GM23338 (cell line): Measurements from ENCODE around the gene TMEM163.

ENCODE experiments used
- CREB1 ChIP-seq: fragments of 250-450 bp; sonication (Bioruptor Pico); IDR thresholded peaks from 2 replicates; pipeline ENCODE4 v1.5.0; 2020; ENCODE audit warnings: low read depth, mild to moderate bottlenecking, moderate library complexity
- EZH2 ChIP-seq: fragments of 200-600 bp; sonication (generic); IDR thresholded peaks from one replicate; pipeline ENCODE4 v1.8.0; 2017; ENCODE audit warnings: antibody characterized with exemption, mild to moderate bottlenecking, low read depth; ENCODE audit not compliant: unreplicated experiment
- EZH2phosphoT487 ChIP-seq: fragments of 200-600 bp; sonication (generic); IDR thresholded peaks from one replicate; pipeline ENCODE4 v1.8.1; 2018; ENCODE audit warnings: antibody characterized with exemption; ENCODE audit not compliant: unreplicated experiment
- JUNB ChIP-seq: IDR thresholded peaks from one replicate; pipeline ENCODE4 v1.6.1; 2016; ENCODE audit warnings: antibody characterized with exemption; ENCODE audit not compliant: unreplicated experiment
- NANOG ChIP-seq: IDR thresholded peaks from 2 replicates; pipeline ENCODE4 v1.6.1; 2016; ENCODE audit warnings: antibody characterized with exemption, borderline replicate concordance
- POLR2AphosphoS5 ChIP-seq: IDR thresholded peaks from 2 replicates; pipeline ENCODE4 v1.6.1; 2016; ENCODE audit warnings: antibody characterized with exemption, low read depth
- ZNF114 ChIP-seq: fragments of 250-450 bp; sonication (Bioruptor Pico); IDR thresholded peaks from 2 replicates; pipeline ENCODE4 v1.5.0; 2020; ENCODE audit warnings: mild to moderate bottlenecking, moderate library complexity
- ZNF331 ChIP-seq: fragments of 250-450 bp; sonication (Bioruptor Pico); IDR thresholded peaks from 2 replicates; pipeline ENCODE4 v1.5.0; 2020; ENCODE audit warnings: low read depth, mild to moderate bottlenecking, moderate library complexity
- TF ChIP-seq, protein P1 (sequence below), 2 experiments: fragments of 200-600 bp in 1 of 2; sonication (generic) in 1 of 2; conservative IDR thresholded peaks; 2 replicates each; pipeline versions ENCODE4 v1.5.1 to v1.6.1; 2016 to 2017; ENCODE audit warnings: antibody characterized with exemption in 2 of 2, low read depth in 2 of 2, mild to moderate bottlenecking in 2 of 2, moderate library complexity in 1 of 2
- TF ChIP-seq, protein P2 (sequence below): IDR thresholded peaks from one replicate; pipeline ENCODE4 v1.6.1; 2018; ENCODE audit warnings: antibody characterized with exemption; ENCODE audit not compliant: unreplicated experiment
- TF ChIP-seq, protein P3 (sequence below): IDR thresholded peaks from 2 replicates; pipeline ENCODE4 v1.6.1; 2016; ENCODE audit warnings: antibody characterized with exemption

DNA sequence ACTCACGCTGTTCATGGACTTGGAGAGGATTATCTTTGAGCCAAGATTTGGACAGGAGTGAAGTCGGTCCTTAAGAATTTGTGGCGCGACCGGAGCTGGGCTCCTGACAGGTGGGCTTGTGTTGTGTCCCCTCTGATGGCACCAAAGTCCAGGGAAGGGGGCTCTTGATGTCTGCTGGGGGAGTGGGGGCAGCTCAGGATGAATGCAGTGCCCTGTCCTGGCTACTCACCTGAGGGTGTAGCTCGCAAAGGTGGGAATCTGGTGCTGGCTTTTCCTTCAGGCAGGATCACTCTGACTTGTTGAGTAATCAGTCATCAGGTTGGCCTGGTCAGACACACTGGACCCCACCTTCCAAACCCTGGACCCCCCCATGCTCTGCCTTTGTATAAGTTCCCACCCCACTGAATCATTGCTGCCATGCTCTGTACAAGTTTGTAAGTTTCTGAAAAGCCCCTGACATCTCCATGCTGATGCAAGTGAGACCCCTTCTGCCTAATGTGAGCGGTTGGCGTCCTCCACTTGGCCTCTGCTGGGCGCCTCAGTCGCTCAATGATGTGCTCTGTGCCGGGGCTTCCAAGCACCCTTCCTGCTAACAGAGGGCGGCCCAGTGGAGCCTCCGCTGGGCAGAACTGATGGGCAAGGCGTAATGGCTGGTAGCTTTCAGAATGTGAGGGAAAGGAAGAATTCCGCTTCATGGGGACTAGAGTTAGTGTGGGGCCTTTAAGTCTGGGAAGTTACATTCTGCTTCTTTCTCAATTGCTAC, 268.9 kb downstream of the TMEM163 start:
- TF ChIP-seq, protein P1, sequence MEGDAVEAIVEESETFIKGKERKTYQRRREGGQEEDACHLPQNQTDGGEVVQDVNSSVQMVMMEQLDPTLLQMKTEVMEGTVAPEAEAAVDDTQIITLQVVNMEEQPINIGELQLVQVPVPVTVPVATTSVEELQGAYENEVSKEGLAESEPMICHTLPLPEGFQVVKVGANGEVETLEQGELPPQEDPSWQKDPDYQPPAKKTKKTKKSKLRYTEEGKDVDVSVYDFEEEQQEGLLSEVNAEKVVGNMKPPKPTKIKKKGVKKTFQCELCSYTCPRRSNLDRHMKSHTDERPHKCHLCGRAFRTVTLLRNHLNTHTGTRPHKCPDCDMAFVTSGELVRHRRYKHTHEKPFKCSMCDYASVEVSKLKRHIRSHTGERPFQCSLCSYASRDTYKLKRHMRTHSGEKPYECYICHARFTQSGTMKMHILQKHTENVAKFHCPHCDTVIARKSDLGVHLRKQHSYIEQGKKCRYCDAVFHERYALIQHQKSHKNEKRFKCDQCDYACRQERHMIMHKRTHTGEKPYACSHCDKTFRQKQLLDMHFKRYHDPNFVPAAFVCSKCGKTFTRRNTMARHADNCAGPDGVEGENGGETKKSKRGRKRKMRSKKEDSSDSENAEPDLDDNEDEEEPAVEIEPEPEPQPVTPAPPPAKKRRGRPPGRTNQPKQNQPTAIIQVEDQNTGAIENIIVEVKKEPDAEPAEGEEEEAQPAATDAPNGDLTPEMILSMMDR (conservative IDR thresholded peaks at IDR 0.05; ENCODE audit: low read depth in 2 of 2): no peak
- TF ChIP-seq POLR2AphosphoS5 (no peak), EZH2 (no peak), CREB1 (CRISPR knock-in tag) (no peak), JUNB (no peak), EZH2phosphoT487 (no peak), ZNF331 (CRISPR knock-in tag) (no peak), ZNF114 (CRISPR knock-in tag) (no peak), NANOG (no peak)
- TF ChIP-seq, protein P2, sequence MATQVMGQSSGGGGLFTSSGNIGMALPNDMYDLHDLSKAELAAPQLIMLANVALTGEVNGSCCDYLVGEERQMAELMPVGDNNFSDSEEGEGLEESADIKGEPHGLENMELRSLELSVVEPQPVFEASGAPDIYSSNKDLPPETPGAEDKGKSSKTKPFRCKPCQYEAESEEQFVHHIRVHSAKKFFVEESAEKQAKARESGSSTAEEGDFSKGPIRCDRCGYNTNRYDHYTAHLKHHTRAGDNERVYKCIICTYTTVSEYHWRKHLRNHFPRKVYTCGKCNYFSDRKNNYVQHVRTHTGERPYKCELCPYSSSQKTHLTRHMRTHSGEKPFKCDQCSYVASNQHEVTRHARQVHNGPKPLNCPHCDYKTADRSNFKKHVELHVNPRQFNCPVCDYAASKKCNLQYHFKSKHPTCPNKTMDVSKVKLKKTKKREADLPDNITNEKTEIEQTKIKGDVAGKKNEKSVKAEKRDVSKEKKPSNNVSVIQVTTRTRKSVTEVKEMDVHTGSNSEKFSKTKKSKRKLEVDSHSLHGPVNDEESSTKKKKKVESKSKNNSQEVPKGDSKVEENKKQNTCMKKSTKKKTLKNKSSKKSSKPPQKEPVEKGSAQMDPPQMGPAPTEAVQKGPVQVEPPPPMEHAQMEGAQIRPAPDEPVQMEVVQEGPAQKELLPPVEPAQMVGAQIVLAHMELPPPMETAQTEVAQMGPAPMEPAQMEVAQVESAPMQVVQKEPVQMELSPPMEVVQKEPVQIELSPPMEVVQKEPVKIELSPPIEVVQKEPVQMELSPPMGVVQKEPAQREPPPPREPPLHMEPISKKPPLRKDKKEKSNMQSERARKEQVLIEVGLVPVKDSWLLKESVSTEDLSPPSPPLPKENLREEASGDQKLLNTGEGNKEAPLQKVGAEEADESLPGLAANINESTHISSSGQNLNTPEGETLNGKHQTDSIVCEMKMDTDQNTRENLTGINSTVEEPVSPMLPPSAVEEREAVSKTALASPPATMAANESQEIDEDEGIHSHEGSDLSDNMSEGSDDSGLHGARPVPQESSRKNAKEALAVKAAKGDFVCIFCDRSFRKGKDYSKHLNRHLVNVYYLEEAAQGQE: no peak
- TF ChIP-seq, protein P3, sequence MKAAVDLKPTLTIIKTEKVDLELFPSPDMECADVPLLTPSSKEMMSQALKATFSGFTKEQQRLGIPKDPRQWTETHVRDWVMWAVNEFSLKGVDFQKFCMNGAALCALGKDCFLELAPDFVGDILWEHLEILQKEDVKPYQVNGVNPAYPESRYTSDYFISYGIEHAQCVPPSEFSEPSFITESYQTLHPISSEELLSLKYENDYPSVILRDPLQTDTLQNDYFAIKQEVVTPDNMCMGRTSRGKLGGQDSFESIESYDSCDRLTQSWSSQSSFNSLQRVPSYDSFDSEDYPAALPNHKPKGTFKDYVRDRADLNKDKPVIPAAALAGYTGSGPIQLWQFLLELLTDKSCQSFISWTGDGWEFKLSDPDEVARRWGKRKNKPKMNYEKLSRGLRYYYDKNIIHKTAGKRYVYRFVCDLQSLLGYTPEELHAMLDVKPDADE: no peak
